K562 (cell line): ENCODE data around the gene DENND1A. TPM values are rescaled to one million over a fixed set of nuclear protein-coding genes. Genes with fewer than 3 reads are reported as not detected.

Source experiments
- ATAC-seq: fragments of 200-7000 bp; cut with Tn5 transposase; 3 replicates; pipeline ENCODE4 v1.9.1; 2020; ENCODE audit warnings: moderate library complexity
- BruUV-seq: library from RNA; stranded (reverse); fragments of 400-500 nt; replicated peaks from 2 replicates; lab custom pipeline; 2021; lab: Mats Ljungman, UMichigan
- CTCF ChIA-PET: fragments of 300-600 bp; formaldehyde crosslinking; extraction: SDS; loops from one replicate; lab custom pipeline; 2021; ENCODE audit warnings: low intra/inter-chr PET ratio; lab: Yijun Ruan, JAX
- POLR2A ChIA-PET: fragments of 300-600, 350-650 bp; sonication (Branson Sonifier 250); formaldehyde crosslinking; extraction: SDS; loops from one replicate; lab custom pipeline; 2021; ENCODE audit warnings: antibody characterized with exemption, inconsistent platforms; lab: Yijun Ruan, JAX
- DNase-seq, 4 experiments: peaks; one replicate each; pipeline versions ENCODE4 v3.0.0 to v3.0.0-alpha.2; 2011 to 2018; ENCODE audit warnings: low spot score in 3 of 4, mixed read lengths in 3 of 4; ENCODE audit errors: extremely low read depth in 1 of 4
- FAIRE-seq: peaks from 2 replicates; lab custom pipeline; 2011; peaks lifted over from hg19 to GRCh38; lab: Jason Lieb, UNC
- H2AFZ ChIP-seq: 2 replicates; pipeline ENCODE4 v1.6.0; 2011; ENCODE audit warnings: low read depth, low read length, control low read depth, inconsistent platforms
- H3K27ac ChIP-seq: fragments of 200-600 bp; 3 replicates; pipeline ENCODE4 v1.8.0; 2011; ENCODE audit warnings: low read depth, mild to moderate bottlenecking, control low read depth, inconsistent platforms, low read length, moderate library complexity, mixed read lengths; ENCODE audit errors: extremely low read depth
- H3K27me3 ChIP-seq, 2 experiments: fragments of 300-600 bp in 1 of 2; 2 replicates in 1 of 2; 3 replicates in 1 of 2; pipeline versions ENCODE4 v1.6.0 to v1.8.0; 2011; ENCODE audit warnings: inconsistent platforms in 2 of 2, low read length in 2 of 2, mild to moderate bottlenecking in 1 of 2, mixed read lengths in 1 of 2, moderate library complexity in 1 of 2; ENCODE audit not compliant: control insufficient read depth in 2 of 2, insufficient read depth in 2 of 2
- H3K36me3 ChIP-seq: fragments of 300-600 bp; 3 replicates; pipeline ENCODE4 v1.8.0; 2011; ENCODE audit warnings: mild to moderate bottlenecking, low read length, inconsistent platforms; ENCODE audit not compliant: control insufficient read depth, insufficient read depth
- H3K4me1 ChIP-seq, 2 experiments: fragments of 200-600 bp in 1 of 2; replicated peaks in 1 of 2; 2 replicates in 1 of 2; 3 replicates in 1 of 2; pipeline versions ENCODE4 v1.5.1 to v1.8.0; 2011; ENCODE audit warnings: inconsistent platforms in 2 of 2, low read length in 2 of 2, mild to moderate bottlenecking in 1 of 2, mixed read lengths in 1 of 2, moderate library complexity in 1 of 2; ENCODE audit not compliant: control insufficient read depth in 2 of 2, insufficient read depth in 2 of 2
- H3K4me2 ChIP-seq: 2 replicates; pipeline ENCODE4 v1.6.1; 2011; ENCODE audit warnings: low read length, control low read depth, inconsistent platforms, mixed read lengths; ENCODE audit not compliant: insufficient read depth
- H3K4me3 ChIP-seq: fragments of 200-600 bp; sonication (generic), shearing (Covaris generic); 2 replicates; pipeline ENCODE4 v1.5.1; 2016; ENCODE audit warnings: control low read depth, inconsistent platforms
- H3K79me2 ChIP-seq: fragments of 200-600 bp; 3 replicates; pipeline ENCODE4 v1.8.0; 2011; ENCODE audit warnings: low read length, inconsistent platforms; ENCODE audit not compliant: control insufficient read depth, insufficient read depth
- H3K9ac ChIP-seq, 2 experiments: 2 replicates each; pipeline versions ENCODE4 v1.6.0 to v1.6.1; 2011; ENCODE audit warnings: low read depth in 2 of 2, low read length in 2 of 2, control low read depth in 1 of 2, inconsistent platforms in 1 of 2, mild to moderate bottlenecking in 1 of 2, mixed read lengths in 1 of 2; ENCODE audit not compliant: insufficient read depth in 1 of 2
- H3K9me1 ChIP-seq: one replicate; pipeline ENCODE4 v1.6.0; 2011; ENCODE audit warnings: inconsistent platforms, mild to moderate bottlenecking, low read length, moderate library complexity; ENCODE audit not compliant: control insufficient read depth, insufficient read depth
- H3K9me3 ChIP-seq: replicated peaks from 2 replicates; pipeline ENCODE4 v1.5.1; 2011; ENCODE audit warnings: low read depth, low read length, inconsistent platforms; ENCODE audit not compliant: control insufficient read depth, insufficient read depth
- H4K20me1 ChIP-seq: replicated peaks from 2 replicates; pipeline ENCODE4 v1.6.1; 2011; ENCODE audit warnings: low read length, inconsistent platforms, mixed read lengths; ENCODE audit not compliant: control insufficient read depth, insufficient read depth
- CBX8 ChIP-seq: fragments of 200-600 bp; sonication (generic); IDR thresholded peaks from 2 replicates; pipeline ENCODE4 v1.6.1; 2012; ENCODE audit warnings: borderline replicate concordance, mixed run types, low read depth, mild to moderate bottlenecking, moderate library complexity, mixed read lengths, low read length, control low read depth, inconsistent platforms; ENCODE audit not compliant: poor library complexity, severe bottlenecking; ENCODE audit errors: extremely low read depth
- FOXJ2 ChIP-seq: fragments of 200-800 bp; sonication (Bioruptor generic); IDR thresholded peaks from 2 replicates; pipeline ENCODE4 v1.6.1; 2016; ENCODE audit warnings: missing genetic modification characterization, missing compliant biosample characterization
- ID3 ChIP-seq, 2 experiments: fragments of 250-450 bp in 1 of 2; fragments of 450-650 bp in 1 of 2; sonication (Bioruptor Pico) in 1 of 2; IDR thresholded peaks; 2 replicates each; pipeline versions ENCODE4 v1.6.1 to v1.8.0; 2016 to 2021; ENCODE audit warnings: mild to moderate bottlenecking in 2 of 2, moderate library complexity in 2 of 2, missing compliant biosample characterization in 1 of 2, missing genetic modification characterization in 1 of 2
- KLF13 ChIP-seq: fragments of 450-650 bp; IDR thresholded peaks from 2 replicates; pipeline ENCODE4 v1.6.1; 2016; ENCODE audit warnings: missing genetic modification characterization, low read depth, mild to moderate bottlenecking, missing compliant biosample characterization, moderate library complexity, borderline replicate concordance
- LARP7 ChIP-seq: fragments of 450-650 bp; IDR thresholded peaks from 2 replicates; pipeline ENCODE4 v1.6.1; 2016
- PTTG1 ChIP-seq: fragments of 450-650 bp; IDR thresholded peaks from 2 replicates; pipeline ENCODE4 v1.6.1; 2016; ENCODE audit warnings: low read depth, mild to moderate bottlenecking, missing genetic modification characterization, missing compliant biosample characterization
- SIN3A ChIP-seq, 2 experiments: fragments of 150-350 bp in 1 of 2; IDR thresholded peaks; 2 replicates each; pipeline ENCODE4 v1.6.1; 2011 to 2016; ENCODE audit warnings: borderline replicate concordance in 2 of 2, low read depth in 2 of 2, low read length in 2 of 2, mild to moderate bottlenecking in 2 of 2, moderate library complexity in 2 of 2; ENCODE audit not compliant: control insufficient read depth in 1 of 2
- ZNF239 ChIP-seq: fragments of 250-450 bp; sonication (Bioruptor Pico); IDR thresholded peaks from 2 replicates; pipeline ENCODE4 v1.4.0; 2020; ENCODE audit warnings: mild to moderate bottlenecking
- ZNF592 ChIP-seq: fragments of 450-650 bp; IDR thresholded peaks from 2 replicates; pipeline ENCODE4 v1.6.1; 2017; ENCODE audit warnings: antibody characterized with exemption, mild to moderate bottlenecking
- ZNF785 ChIP-seq: fragments of 250-450 bp; sonication (Bioruptor Pico); IDR thresholded peaks from 2 replicates; pipeline ENCODE4 v1.4.0; 2020; ENCODE audit warnings: mild to moderate bottlenecking
- WGBS: fragments of 100-300 bp; shearing (Covaris generic); methylation state at CpG from one replicate; pipeline ENCODE4 v1.1.6; 2016; ENCODE audit warnings: low coverage, mixed read lengths; ENCODE audit not compliant: insufficient coverage; ENCODE audit errors: missing lambda C conversion rate; 5-methylcytosine and 5-hydroxymethylcytosine counted together
- in situ Hi-C: fragments of 300-500 bp; cut with MboI; formaldehyde crosslinking; loops from 4 replicates; pipeline ENCODE4 v1.15.0; 2018; ENCODE audit warnings: inconsistent platforms, mixed read lengths
- intact Hi-C: fragments of 100-400 bp; cut with micrococcal nuclease; formaldehyde crosslinking; loops from 2 replicates; pipeline ENCODE4 v1.14.2; 2022
- polyA plus RNA-seq, 8 experiments: library from polyadenylated mRNA; depleted of rRNA in 4 of 8; stranded (reverse) in 5 of 8; unstranded in 3 of 8; fragments of >200 nt; fragmentation: Nextera tagmentation in 2 of 8; fragmentation: Illumina TruSeq in 1 of 8; extraction: Ambion mirVana in 2 of 8; extraction: Trizol in 1 of 8; gene quantifications; 2 replicates each; pipeline versions ENCODE4 v1.2.1 to v1.2.3, GENCODE V29; 2011 to 2014; ENCODE audit warnings: inconsistent platforms in 1 of 8, missing spikeins in 1 of 8
- total RNA-seq, 7 experiments: library from RNA; depleted of rRNA in 6 of 7; stranded (reverse); fragments of >200 nt in 6 of 7; fragmentation: Illumina TruSeq in 2 of 7; extraction: Trizol in 2 of 7; gene quantifications; 2 replicates each; pipeline versions ENCODE4 v1.2.1 to v1.2.3, GENCODE V29; 2011 to 2021; ENCODE audit warnings: low replicate concordance in 1 of 7

DENND1A gene
- total and polyA plus RNA-seq, 9 of the 15 experiments (the other 6 are each of a cell fraction or from before 2014, with no cell fraction given), result 7.6 to 29.5 (median 15.7) TPM

GRCh38 chr9:123763910-123764588 lies 165.9 kb downstream of the DENND1A start:
- H3K27ac ChIP-seq, result no peak overlapping the region
- 58% methylated on average over 4 of the region's 4 CpGs for WGBS
- no peaks in the 10 kb centered on the region for H3K79me2 ChIP-seq
- no peaks in the 10 kb centered on the region for H3K4me1 ChIP-seq
- H3K36me3 ChIP-seq, result no peaks in the 10 kb centered on the region
- no peak overlapping the region for H3K4me2 ChIP-seq
- H3K9me3 ChIP-seq, result no peaks in the 10 kb centered on the region
- in situ Hi-C loops (no loop called here), intact Hi-C loops (no loop called here)
- H3K27me3 ChIP-seq, result no peaks in the 10 kb centered on the region
- ChIA-PET CTCF (no interaction called here), POLR2A (interaction anchor here (0.5 to 1.0 kb wide), 2 partner anchors 10 to 254 kb away, joined by 3 read pairs; no protein-coding TSS in a partner anchor)
- no peak for FAIRE-seq
- no TSS peak for BruUV-seq
- TF ChIP-seq ID3 (CRISPR knock-in tag; IDR thresholded peaks at IDR 0.05) (no peak), ID3 (tag; IDR thresholded peaks at IDR 0.05) (no peak), PTTG1 (tag) (no peak), FOXJ2 (tag) (no peak), LARP7 (no peak), KLF13 (tag) (no peak), SIN3A (IDR thresholded peaks at IDR 0.05; ENCODE audit: borderline replicate concordance in 2 of 2, control insufficient read depth in 1 of 2, low read depth in 2 of 2, low read length in 2 of 2) (no peak), ZNF785 (CRISPR knock-in tag) (no peak), ZNF239 (CRISPR knock-in tag) (no peak), ZNF592 (no peak), CBX8 (no peak)
- H3K9me1 ChIP-seq, result no peaks in the 10 kb centered on the region
- ATAC-seq, result no peak
- DNase-seq, result no peak
- H3K9ac ChIP-seq, result no peak overlapping the region
- H3K4me3 ChIP-seq, result no peak overlapping the region
- H2AFZ ChIP-seq, result no peak overlapping the region
- H4K20me1 ChIP-seq, result no peaks in the 10 kb centered on the region
